GM12878 (cell line): Measurements from ENCODE around the gene ARVCF. TPM values are rescaled to one million over a fixed set of nuclear protein-coding genes. Genes with fewer than 3 reads are reported as not detected.

Experiments used
- ATAC-seq: fragments of 200-7000 bp; cut with Tn5 transposase; 3 replicates; pipeline ENCODE4 v1.9.1; 2020; ENCODE audit warnings: mild to moderate bottlenecking, moderate library complexity
- BruUV-seq: library from RNA; stranded (reverse); fragments of 400-500 nt; replicated peaks from 2 replicates; lab custom pipeline; 2021; lab: Mats Ljungman, UMichigan
- CTCF ChIA-PET: fragments of 300-600 bp; sonication (Branson Sonifier 250); formaldehyde crosslinking; extraction: SDS; loops from one replicate; lab custom pipeline; 2021; ENCODE audit warnings: inconsistent platforms; lab: Yijun Ruan, JAX
- POLR2A ChIA-PET: fragments of 350-600 bp; formaldehyde crosslinking; extraction: SDS; loops from one replicate; lab custom pipeline; 2021; ENCODE audit warnings: inconsistent platforms; lab: Charles Lee
- RAD21 ChIA-PET: fragments of 300-600 bp; sonication (Branson Sonifier 250); formaldehyde crosslinking; loops from one replicate; lab custom pipeline; 2023; ENCODE audit warnings: antibody characterized with exemption; ENCODE audit not compliant: unreplicated experiment; lab: Charles Lee
- SMC1A ChIA-PET: fragments of 300-600 bp; sonication (Branson Sonifier 250); formaldehyde crosslinking; loops from one replicate; lab custom pipeline; 2023; ENCODE audit not compliant: unreplicated experiment, uncharacterized antibody; lab: Charles Lee
- DNase-seq: peaks from one replicate; pipeline ENCODE4 v3.0.0-alpha.2; 2011; ENCODE audit warnings: low read depth, low spot score
- FAIRE-seq: peaks from 3 replicates; lab custom pipeline; 2011; peaks lifted over from hg19 to GRCh38; lab: Jason Lieb, UNC
- H2AFZ ChIP-seq: 2 replicates; pipeline ENCODE4 v1.6.0; 2011; ENCODE audit warnings: low read depth, low read length, control low read depth; ENCODE audit not compliant: control insufficient read depth
- H3K27ac ChIP-seq: 2 replicates; pipeline ENCODE4 v1.5.1; 2011; ENCODE audit warnings: control low read depth; ENCODE audit not compliant: control insufficient read depth, insufficient read depth
- H3K27me3 ChIP-seq, 2 experiments: replicated peaks in 1 of 2; 2 replicates each; pipeline versions ENCODE4 v1.6.0 to v1.6.1; 2011; ENCODE audit warnings: low read length in 1 of 2; ENCODE audit not compliant: control insufficient read depth in 2 of 2, insufficient read depth in 2 of 2
- H3K36me3 ChIP-seq, 2 experiments: 2 replicates each; pipeline ENCODE4 v1.5.1; 2011; ENCODE audit warnings: low read length in 1 of 2; ENCODE audit not compliant: control insufficient read depth in 2 of 2, insufficient read depth in 2 of 2
- H3K4me1 ChIP-seq: 2 replicates; pipeline ENCODE4 v1.6.1; 2011; ENCODE audit warnings: mild to moderate bottlenecking, low read length, moderate library complexity, mixed read lengths; ENCODE audit not compliant: control insufficient read depth, insufficient read depth
- H3K4me2 ChIP-seq: 2 replicates; pipeline ENCODE4 v1.6.0; 2011; ENCODE audit warnings: control low read depth; ENCODE audit not compliant: control insufficient read depth, insufficient read depth
- H3K4me3 ChIP-seq: fragments of 200-600 bp; sonication (generic); 2 replicates; pipeline ENCODE4 v1.5.1; 2016
- H3K79me2 ChIP-seq: 2 replicates; pipeline ENCODE4 v1.6.0; 2011; ENCODE audit warnings: low read length; ENCODE audit not compliant: control insufficient read depth, insufficient read depth
- H3K9ac ChIP-seq: 2 replicates; pipeline ENCODE4 v1.8.0; 2011; ENCODE audit warnings: low read length, control low read depth, mixed read lengths; ENCODE audit not compliant: control insufficient read depth, insufficient read depth
- H3K9me3 ChIP-seq: replicated peaks from 3 replicates; pipeline ENCODE4 v1.5.1; 2011; ENCODE audit warnings: mild to moderate bottlenecking, low read length; ENCODE audit not compliant: control insufficient read depth, insufficient read depth
- H4K20me1 ChIP-seq: 2 replicates; pipeline ENCODE4 v1.6.0; 2011; ENCODE audit not compliant: control insufficient read depth, insufficient read depth
- ESRRA ChIP-seq: IDR thresholded peaks from 2 replicates; pipeline ENCODE4 v1.6.1; 2012; ENCODE audit warnings: mild to moderate bottlenecking, low read length, improper control_type of control experiment
- FOS ChIP-seq: IDR thresholded peaks from 3 replicates; pipeline ENCODE4 v1.6.1; 2011; ENCODE audit warnings: borderline replicate concordance; ENCODE audit not compliant: insufficient read length; ENCODE audit errors: extremely low read depth
- FOXK2 ChIP-seq: fragments of 450-650 bp; IDR thresholded peaks from 2 replicates; pipeline ENCODE4 v1.6.1; 2017; ENCODE audit warnings: mild to moderate bottlenecking, moderate library complexity
- IKZF1 ChIP-seq: fragments of 450-650 bp; conservative IDR thresholded peaks from 2 replicates; pipeline ENCODE4 v1.6.1; 2017; ENCODE audit warnings: antibody characterized with exemption, mild to moderate bottlenecking
- JUND ChIP-seq: IDR thresholded peaks from 2 replicates; pipeline ENCODE4 v1.6.1; 2012; ENCODE audit warnings: low read depth, mild to moderate bottlenecking, low read length, improper control_type of control experiment, moderate library complexity
- MEF2A ChIP-seq: IDR thresholded peaks from 2 replicates; pipeline ENCODE4 v1.6.1; 2011; ENCODE audit warnings: low read depth, mild to moderate bottlenecking, low read length, moderate library complexity; ENCODE audit not compliant: insufficient read depth
- NFYB ChIP-seq: IDR thresholded peaks from 2 replicates; pipeline ENCODE4 v1.6.1; 2011; ENCODE audit warnings: low read depth, mild to moderate bottlenecking, low read length, improper control_type of control experiment, moderate library complexity; ENCODE audit not compliant: insufficient read depth
- RUNX3 ChIP-seq: IDR thresholded peaks from 2 replicates; pipeline ENCODE4 v1.6.1; 2012; ENCODE audit warnings: low read length, inconsistent platforms
- ZBED1 ChIP-seq: IDR thresholded peaks from 2 replicates; pipeline ENCODE4 v1.6.1; 2016; ENCODE audit warnings: borderline replicate concordance
- WGBS: methylation state at CpG from one replicate; pipeline ENCODE4 v1.1.6; 2016; ENCODE audit warnings: low lambda C conversion rate; ENCODE audit not compliant: insufficient replicate concordance, insufficient coverage; ENCODE audit errors: missing lambda C conversion rate; 5-methylcytosine and 5-hydroxymethylcytosine counted together
- in situ Hi-C: fragments of 300-500 bp; cut with MboI; formaldehyde crosslinking; loops from 9 replicates; pipeline ENCODE4 v1.14.3; 2018; ENCODE audit warnings: mixed read lengths
- intact Hi-C: fragments of 100-400 bp; cut with micrococcal nuclease; formaldehyde crosslinking; loops from one replicate; pipeline ENCODE4 v1.14.2; 2022; ENCODE audit not compliant: unreplicated experiment
- polyA plus RNA-seq, 11 experiments: library from polyadenylated mRNA; depleted of rRNA in 4 of 11; unstranded in 6 of 11; stranded (reverse) in 5 of 11; fragments of >200 nt; fragmentation: Nextera tagmentation in 4 of 11; fragmentation: Illumina TruSeq in 1 of 11; extraction: Ambion mirVana in 4 of 11; extraction: Trizol in 1 of 11; gene quantifications; 1 replicate in 1 of 11; 2 replicates in 10 of 11; pipeline versions ENCODE4 v1.2.1 to v1.2.3, GENCODE V29; 2011 to 2016; ENCODE audit warnings: inconsistent platforms in 2 of 11, missing spikeins in 2 of 11, low read depth in 1 of 11
- total RNA-seq, 4 experiments: library from RNA; depleted of rRNA in 3 of 4; stranded (reverse); fragments of >200 nt in 3 of 4; fragmentation: Illumina TruSeq in 1 of 4; extraction: Trizol in 1 of 4; gene quantifications; 2 replicates each; pipeline versions ENCODE4 v1.2.1 to v1.2.3, GENCODE V29; 2013 to 2021

Gene ARVCF
- total and polyA plus RNA-seq, 10 of the 15 experiments (the other 5 are each of a cell fraction or from before 2014, with no cell fraction given) = 0.13 to 1.9 (median 1.0) TPM; not detected in 2

- TF ChIP-seq MEF2A (no peak), IKZF1 (no peak), FOS (no peak), JUND (no peak), ZBED1 (no peak), RUNX3 (no peak), NFYB (no peak), FOXK2 (no peak), ESRRA (no peak)
- in situ Hi-C loops (no loop called here), intact Hi-C loops (no loop called here)
- ChIA-PET CTCF (no interaction called here), POLR2A (no interaction called here), RAD21 (no interaction called here), SMC1A (no interaction called here)
- ATAC-seq (no peak), DNase-seq (no peak), FAIRE-seq (no peak)
- Histone ChIP-seq H3K27me3 (peaks cover 0 to 2% of the 10 kb centered on the region in 2 experiments; a peak in 3 of 4 replicates), H3K36me3 (no peaks in the 10 kb centered on the region), H3K4me3 (no peak overlapping the region), H4K20me1 (no peaks in the 10 kb centered on the region), H3K79me2 (no peaks in the 10 kb centered on the region), H2AFZ (no peak overlapping the region), H3K27ac (no peak overlapping the region), H3K4me1 (no peaks in the 10 kb centered on the region), H3K9ac (no peak overlapping the region), H3K4me2 (no peak overlapping the region), H3K9me3 (peaks cover 1% of the 10 kb centered on the region; the same call in 2 of the 3 replicates)
- 34% methylated on average over 16 of the region's 16 CpGs for WGBS
- no TSS peak for BruUV-seq
Measured at GRCh38 chr22:19998232-19998951, 18.2 kb downstream of the ARVCF start.
